NAMALWA (cell line): ENCODE data around the gene OR4C11.

Experiments used
- DNase-seq: peaks from one replicate; pipeline ENCODE4 v3.0.0-alpha.2; 2015; ENCODE audit warnings: low spot score

Gene OR4C11, protein sequence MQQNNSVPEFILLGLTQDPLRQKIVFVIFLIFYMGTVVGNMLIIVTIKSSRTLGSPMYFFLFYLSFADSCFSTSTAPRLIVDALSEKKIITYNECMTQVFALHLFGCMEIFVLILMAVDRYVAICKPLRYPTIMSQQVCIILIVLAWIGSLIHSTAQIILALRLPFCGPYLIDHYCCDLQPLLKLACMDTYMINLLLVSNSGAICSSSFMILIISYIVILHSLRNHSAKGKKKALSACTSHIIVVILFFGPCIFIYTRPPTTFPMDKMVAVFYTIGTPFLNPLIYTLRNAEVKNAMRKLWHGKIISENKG

DNA sequence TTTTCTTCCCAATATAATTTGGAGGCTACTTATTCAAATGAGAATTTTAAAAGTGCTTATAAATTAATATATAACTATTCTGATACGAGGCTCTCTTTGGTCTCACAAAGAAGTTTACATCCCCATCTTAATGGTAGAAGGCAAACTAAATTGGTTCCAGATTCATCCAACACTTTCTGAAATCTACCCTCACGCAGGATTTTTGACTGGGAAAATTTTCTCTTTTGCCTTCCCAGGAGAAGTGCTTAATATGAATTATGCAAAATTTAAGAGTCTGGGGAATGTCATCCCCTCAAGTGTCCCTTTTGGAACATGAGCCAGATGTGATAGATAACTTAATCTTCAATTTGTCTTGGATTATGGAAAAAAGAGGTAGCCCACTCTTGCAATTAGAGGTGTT, at the start of gene OR4C11:
TSS of gene OR4C11 (minus strand) at position 101 of the 400 bp plus-strand sequence. CDS start 3,272 bp downstream, outside the sequence.
- DNase-seq = no peak

DNA sequence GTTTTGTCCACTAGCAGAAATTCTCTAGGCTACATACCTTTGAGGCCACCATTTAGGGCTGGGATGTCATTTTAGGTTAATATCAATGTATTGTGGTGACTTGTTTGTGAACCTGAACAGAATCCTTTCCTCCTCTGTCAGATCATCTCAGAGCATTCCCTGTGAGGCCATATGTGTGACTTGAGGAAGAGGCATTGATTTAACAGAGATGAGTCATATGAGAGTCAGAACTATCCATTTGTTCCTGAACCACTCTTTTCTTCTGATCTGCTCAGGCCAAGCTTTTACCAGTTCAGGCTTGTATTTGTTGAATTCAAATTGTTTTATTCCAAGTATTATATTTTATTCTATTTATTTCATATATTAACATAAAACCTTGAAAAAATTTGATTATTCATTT, 47.7 kb upstream of the OR4C11 start:
- no peak for DNase-seq

DNA sequence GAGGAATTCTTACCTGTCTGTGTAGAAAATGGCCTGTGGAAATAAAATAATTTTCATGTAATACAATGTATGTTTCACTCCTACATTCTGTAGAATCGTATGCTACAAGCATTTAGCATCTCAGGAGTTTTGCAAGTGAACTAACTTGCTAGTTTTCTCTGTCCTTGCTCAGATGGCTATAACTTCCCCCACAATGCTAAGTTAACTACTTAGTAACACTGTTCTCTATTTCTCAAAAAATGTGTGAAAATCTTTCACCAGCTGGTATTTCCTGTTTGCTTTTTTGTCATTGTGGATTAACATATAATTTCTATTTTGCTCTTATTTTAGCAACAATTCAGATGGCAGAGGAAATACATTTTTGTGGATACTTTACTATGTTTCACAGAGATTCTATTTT, 45.1 kb upstream of the OR4C11 start:
- DNase-seq = no peak

DNA sequence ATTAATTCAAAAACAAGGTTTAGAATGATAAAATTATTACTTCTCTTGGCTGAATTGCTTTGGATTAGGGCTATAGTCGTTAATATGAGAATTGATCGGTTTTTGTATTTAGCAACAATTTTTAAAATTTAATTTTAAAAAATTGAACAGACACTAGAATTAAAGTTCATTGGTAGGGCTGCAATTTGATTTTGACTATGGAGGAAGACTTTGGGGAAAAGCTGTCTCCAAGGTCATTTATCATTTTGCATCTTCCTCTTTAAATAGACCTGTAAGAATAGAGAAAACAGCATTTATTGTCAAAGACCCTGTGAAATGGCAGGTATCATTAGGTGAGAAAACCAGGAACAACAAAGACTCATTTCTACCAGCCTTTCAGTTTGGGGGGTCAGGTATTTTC, 40.6 kb upstream of the OR4C11 start, which contains the start of gene OR4S2:
TSS of gene OR4S2 (plus strand) at position 301 of the 400 bp plus-strand sequence. CDS start 2,577 bp downstream, outside the sequence.
- no peak for DNase-seq

DNA sequence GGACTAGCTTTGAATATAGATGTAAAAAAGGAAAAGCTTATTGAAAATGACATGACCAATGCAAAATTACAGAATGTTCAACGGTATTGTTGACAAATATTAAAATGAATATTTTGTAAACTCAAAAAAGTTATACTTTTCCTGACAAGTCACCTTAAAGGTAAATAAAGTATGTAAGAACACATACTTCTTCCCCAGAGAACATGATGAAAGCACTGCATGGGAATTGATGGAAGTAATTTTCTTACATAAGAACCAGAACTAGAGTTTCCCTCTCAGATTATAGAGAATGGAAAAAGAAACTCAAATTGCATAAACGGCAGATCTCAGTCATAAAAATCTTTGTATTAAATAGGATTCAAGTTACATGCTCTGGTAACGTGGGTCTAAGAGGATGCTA, 27.4 kb upstream of the OR4C11 start, which contains the start of gene OR4P4:
TSS of gene OR4P4 (plus strand) at position 301 of the 400 bp plus-strand sequence.
- DNase-seq = no peak

DNA sequence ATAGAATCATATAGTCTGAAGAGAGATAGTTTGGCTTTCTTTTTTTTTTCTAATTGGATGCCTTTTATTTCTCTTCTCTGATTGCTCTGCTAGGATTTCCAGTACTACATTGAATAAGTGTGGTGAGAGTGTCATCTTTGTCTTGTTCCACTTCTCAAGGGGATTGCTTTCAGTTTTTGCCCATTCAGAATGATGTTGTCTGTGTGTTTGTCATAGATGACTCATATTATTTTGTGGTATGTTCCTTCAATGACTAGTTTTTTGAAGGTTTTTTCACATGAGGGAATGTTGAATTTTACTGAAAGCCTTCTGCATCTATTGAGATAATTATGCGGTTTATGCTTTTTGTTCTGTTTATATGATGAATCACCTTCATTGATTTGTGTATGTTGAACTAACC, 17.1 kb upstream of the OR4C11 start:
- no peak for DNase-seq

DNA sequence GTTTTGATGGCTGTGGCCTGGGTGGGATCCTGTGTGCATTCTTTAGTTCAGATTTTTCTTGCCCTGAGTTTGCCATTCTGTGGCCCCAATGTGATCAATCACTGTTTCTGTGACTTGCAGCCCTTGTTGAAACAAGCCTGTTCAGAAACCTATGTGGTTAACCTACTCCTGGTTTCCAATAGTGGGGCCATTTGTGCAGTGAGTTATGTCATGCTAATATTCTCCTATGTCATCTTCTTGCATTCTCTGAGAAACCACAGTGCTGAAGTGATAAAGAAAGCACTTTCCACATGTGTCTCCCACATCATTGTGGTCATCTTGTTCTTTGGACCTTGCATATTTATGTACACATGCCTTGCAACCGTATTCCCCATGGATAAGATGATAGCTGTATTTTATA, 34.9 kb downstream of the OR4C11 start:
- DNase-seq = no peak

DNA sequence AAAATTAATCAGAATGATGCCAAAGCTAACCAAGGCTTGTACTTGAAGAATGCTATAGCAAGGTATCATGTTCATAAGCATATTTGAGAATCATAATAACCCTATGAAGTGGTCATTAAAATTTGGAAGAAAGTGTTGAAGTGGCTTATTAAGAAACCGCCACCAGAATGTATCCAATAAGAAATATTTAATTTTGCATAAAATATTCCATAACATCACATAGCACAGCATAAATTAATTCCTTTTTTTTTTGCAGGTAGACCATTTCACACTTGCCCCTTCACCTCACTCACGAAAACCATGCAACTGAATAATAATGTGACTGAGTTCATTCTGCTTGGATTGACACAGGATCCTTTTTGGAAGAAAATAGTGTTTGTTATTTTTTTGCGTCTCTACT, 35.6 kb downstream of the OR4C11 start, which contains the start of gene OR4C16:
TSS of gene OR4C16 (plus strand) at position 301 of the 400 bp plus-strand sequence. CDS start at position 301, 0 bp downstream.
- no peak for DNase-seq

DNA sequence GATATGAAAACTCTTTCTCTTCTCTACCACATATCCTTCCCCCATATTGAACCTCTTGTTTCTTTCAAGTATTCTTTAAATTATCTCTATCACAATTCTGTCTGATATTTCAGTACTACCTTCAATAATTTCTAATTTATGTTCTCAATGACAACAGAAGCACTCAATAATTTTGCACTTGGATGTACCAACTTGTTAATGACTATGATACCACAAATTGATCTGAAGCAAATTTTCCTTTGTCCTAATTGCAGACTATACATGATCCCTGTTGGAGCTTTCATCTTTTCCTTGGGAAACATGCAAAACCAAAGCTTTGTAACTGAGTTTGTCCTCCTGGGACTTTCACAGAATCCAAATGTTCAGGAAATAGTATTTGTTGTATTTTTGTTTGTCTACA, 53.3 kb downstream of the OR4C11 start, which contains the start of gene OR4C15:
TSS of gene OR4C15 (plus strand) at position 301 of the 400 bp plus-strand sequence. CDS start at position 301, 0 bp downstream.
- DNase-seq = no peak
